Measurements from ENCODE around the gene FSCN2. TPM values are rescaled to one million over a fixed set of nuclear protein-coding genes. Genes with fewer than 3 reads are reported as not detected.

The FSCN2 gene
- total RNA-seq, 1 experiment from 2014 or later = 0.31 TPM

DNA sequence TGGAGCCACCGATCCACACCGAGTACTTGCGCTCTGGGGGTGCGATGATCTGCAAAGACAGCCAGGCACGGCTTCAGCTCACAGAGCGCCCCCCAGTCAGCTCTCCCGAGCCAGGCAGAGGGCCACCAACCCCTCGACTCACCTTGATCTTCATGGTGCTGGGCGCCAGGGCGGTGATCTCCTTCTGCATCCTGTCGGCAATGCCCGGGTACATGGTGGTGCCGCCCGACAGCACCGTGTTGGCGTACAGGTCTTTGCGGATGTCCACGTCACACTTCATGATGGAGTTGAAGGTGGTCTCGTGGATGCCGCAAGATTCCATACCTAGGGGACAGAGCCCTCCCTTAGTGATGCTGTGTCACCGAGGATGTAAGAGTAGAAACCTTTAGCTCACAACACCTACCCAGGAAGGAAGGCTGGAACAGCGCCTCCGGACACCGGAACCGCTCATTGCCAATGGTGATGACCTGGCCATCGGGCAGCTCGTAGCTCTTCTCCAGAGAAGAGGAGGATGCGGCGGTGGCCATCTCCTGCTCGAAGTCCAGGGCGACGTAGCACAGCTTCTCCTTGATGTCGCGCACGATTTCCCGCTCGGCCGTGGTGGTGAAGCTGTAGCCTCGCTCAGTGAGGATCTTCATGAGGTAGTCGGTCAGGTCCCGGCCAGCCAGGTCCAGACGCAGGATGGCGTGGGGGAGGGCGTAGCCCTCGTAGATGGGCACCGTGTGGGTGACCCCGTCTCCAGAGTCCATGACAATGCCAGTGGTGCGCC, 17.2 kb upstream of the FSCN2 start (continued):
- TF ChIP-seq, protein P1, sequence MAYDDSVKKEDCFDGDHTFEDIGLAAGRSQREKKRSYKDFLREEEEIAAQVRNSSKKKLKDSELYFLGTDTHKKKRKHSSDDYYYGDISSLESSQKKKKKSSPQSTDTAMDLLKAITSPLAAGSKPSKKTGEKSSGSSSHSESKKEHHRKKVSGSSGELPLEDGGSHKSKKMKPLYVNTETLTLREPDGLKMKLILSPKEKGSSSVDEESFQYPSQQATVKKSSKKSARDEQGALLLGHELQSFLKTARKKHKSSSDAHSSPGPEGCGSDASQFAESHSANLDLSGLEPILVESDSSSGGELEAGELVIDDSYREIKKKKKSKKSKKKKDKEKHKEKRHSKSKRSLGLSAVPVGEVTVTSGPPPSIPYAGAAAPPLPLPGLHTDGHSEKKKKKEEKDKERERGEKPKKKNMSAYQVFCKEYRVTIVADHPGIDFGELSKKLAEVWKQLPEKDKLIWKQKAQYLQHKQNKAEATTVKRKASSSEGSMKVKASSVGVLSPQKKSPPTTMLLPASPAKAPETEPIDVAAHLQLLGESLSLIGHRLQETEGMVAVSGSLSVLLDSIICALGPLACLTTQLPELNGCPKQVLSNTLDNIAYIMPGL (CRISPR knock-in tag; IDR thresholded peaks at IDR 0.05) = no peak
- TF ChIP-seq, protein P2, sequence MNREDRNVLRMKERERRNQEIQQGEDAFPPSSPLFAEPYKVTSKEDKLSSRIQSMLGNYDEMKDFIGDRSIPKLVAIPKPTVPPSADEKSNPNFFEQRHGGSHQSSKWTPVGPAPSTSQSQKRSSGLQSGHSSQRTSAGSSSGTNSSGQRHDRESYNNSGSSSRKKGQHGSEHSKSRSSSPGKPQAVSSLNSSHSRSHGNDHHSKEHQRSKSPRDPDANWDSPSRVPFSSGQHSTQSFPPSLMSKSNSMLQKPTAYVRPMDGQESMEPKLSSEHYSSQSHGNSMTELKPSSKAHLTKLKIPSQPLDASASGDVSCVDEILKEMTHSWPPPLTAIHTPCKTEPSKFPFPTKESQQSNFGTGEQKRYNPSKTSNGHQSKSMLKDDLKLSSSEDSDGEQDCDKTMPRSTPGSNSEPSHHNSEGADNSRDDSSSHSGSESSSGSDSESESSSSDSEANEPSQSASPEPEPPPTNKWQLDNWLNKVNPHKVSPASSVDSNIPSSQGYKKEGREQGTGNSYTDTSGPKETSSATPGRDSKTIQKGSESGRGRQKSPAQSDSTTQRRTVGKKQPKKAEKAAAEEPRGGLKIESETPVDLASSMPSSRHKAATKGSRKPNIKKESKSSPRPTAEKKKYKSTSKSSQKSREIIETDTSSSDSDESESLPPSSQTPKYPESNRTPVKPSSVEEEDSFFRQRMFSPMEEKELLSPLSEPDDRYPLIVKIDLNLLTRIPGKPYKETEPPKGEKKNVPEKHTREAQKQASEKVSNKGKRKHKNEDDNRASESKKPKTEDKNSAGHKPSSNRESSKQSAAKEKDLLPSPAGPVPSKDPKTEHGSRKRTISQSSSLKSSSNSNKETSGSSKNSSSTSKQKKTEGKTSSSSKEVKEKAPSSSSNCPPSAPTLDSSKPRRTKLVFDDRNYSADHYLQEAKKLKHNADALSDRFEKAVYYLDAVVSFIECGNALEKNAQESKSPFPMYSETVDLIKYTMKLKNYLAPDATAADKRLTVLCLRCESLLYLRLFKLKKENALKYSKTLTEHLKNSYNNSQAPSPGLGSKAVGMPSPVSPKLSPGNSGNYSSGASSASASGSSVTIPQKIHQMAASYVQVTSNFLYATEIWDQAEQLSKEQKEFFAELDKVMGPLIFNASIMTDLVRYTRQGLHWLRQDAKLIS (CRISPR knock-in tag; IDR thresholded peaks at IDR 0.05; ENCODE audit: borderline replicate concordance) = no peak

DNA sequence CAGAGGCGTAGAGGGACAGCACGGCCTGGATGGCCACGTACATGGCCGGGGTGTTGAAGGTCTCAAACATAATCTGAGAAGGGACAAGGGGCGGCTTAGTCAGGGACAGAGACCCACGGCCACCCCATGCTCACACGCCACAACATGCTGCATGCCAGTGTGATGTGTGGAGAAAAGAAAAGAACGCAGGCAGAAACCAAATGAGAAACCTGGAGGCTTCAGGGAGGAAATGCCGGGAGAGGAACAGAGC, 16.7 kb upstream of the FSCN2 start:
- no peak for ATAC-seq
- ChIA-PET CTCF (no interaction called here), POLR2A (interaction anchor here (0.6 to 0.9 kb wide), 2 partner anchors 27 to 114 kb away, joined by 3 to 5 read pairs; no protein-coding TSS in a partner anchor)
- Mint-ChIP-seq H3K4me1 (peaks cover 38% of the 10 kb centered on the region), H3K4me3 (peak overlapping the region; percentile 99), H3K27me3 (ENCODE audit: low read depth) (peaks cover 10% of the 10 kb centered on the region; the same call in 1 of the 2 replicates), H3K36me3 (peaks cover 38% of the 10 kb centered on the region), H3K9me3 (peaks cover 4% of the 10 kb centered on the region; the same call in 1 of the 2 replicates), H3K27ac (peak overlapping the region; percentile 94)
- DNase-seq (ENCODE audit: low spot score) = no peak
- TF ChIP-seq RORB (CRISPR knock-in tag; IDR thresholded peaks at IDR 0.05) = no peak
- no peak for TF ChIP-seq ZNF416 (CRISPR knock-in tag; IDR thresholded peaks at IDR 0.05)
- no peak for TF ChIP-seq GRHL2 (CRISPR knock-in tag; IDR thresholded peaks at IDR 0.05; ENCODE audit: insufficient replicate concordance, severe bottlenecking)
- TF ChIP-seq, protein P3, sequence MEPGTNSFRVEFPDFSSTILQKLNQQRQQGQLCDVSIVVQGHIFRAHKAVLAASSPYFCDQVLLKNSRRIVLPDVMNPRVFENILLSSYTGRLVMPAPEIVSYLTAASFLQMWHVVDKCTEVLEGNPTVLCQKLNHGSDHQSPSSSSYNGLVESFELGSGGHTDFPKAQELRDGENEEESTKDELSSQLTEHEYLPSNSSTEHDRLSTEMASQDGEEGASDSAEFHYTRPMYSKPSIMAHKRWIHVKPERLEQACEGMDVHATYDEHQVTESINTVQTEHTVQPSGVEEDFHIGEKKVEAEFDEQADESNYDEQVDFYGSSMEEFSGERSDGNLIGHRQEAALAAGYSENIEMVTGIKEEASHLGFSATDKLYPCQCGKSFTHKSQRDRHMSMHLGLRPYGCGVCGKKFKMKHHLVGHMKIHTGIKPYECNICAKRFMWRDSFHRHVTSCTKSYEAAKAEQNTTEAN (CRISPR knock-in tag; IDR thresholded peaks at IDR 0.05) = no peak
- TF ChIP-seq TCF7 (CRISPR knock-in tag; IDR thresholded peaks at IDR 0.05; ENCODE audit: low read depth) = no peak
- TF ChIP-seq, protein P4, sequence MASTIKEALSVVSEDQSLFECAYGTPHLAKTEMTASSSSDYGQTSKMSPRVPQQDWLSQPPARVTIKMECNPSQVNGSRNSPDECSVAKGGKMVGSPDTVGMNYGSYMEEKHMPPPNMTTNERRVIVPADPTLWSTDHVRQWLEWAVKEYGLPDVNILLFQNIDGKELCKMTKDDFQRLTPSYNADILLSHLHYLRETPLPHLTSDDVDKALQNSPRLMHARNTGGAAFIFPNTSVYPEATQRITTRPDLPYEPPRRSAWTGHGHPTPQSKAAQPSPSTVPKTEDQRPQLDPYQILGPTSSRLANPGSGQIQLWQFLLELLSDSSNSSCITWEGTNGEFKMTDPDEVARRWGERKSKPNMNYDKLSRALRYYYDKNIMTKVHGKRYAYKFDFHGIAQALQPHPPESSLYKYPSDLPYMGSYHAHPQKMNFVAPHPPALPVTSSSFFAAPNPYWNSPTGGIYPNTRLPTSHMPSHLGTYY (CRISPR knock-in tag; IDR thresholded peaks at IDR 0.05) = no peak
- TF ChIP-seq EMX1 (CRISPR knock-in tag; IDR thresholded peaks at IDR 0.05) = no peak
- no peak for TF ChIP-seq IRF2 (CRISPR knock-in tag; IDR thresholded peaks at IDR 0.05; ENCODE audit: borderline replicate concordance, low read depth)
- TF ChIP-seq, protein P5, sequence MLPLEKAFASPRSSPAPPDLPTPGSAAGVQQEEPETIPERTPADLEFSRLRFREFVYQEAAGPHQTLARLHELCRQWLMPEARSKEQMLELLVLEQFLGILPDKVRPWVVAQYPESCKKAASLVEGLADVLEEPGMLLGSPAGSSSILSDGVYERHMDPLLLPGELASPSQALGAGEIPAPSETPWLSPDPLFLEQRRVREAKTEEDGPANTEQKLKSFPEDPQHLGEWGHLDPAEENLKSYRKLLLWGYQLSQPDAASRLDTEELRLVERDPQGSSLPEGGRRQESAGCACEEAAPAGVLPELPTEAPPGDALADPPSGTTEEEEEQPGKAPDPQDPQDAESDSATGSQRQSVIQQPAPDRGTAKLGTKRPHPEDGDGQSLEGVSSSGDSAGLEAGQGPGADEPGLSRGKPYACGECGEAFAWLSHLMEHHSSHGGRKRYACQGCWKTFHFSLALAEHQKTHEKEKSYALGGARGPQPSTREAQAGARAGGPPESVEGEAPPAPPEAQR (CRISPR knock-in tag; IDR thresholded peaks at IDR 0.05) = no peak
- no peak for TF ChIP-seq MXD4 (CRISPR knock-in tag; IDR thresholded peaks at IDR 0.05; ENCODE audit: borderline replicate concordance)
- no peak; the same call in 1 of the 2 replicates for TF ChIP-seq ETV6 (CRISPR knock-in tag; IDR thresholded peaks at IDR 0.05)
- no peak for TF ChIP-seq NR2C2 (CRISPR knock-in tag; IDR thresholded peaks at IDR 0.05)
- TF ChIP-seq, protein P6, sequence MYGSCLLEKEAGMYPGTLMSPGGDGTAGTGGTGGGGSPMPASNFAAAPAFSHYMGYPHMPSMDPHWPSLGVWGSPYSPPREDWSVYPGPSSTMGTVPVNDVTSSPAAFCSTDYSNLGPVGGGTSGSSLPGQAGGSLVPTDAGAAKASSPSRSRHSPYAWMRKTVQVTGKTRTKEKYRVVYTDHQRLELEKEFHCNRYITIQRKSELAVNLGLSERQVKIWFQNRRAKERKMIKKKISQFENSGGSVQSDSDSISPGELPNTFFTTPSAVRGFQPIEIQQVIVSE (CRISPR knock-in tag; IDR thresholded peaks at IDR 0.05; ENCODE audit: borderline replicate concordance) = no peak
- no peak for TF ChIP-seq TEAD4 (CRISPR knock-in tag; IDR thresholded peaks at IDR 0.05)
- TF ChIP-seq NFE2L1 (CRISPR knock-in tag; IDR thresholded peaks at IDR 0.05) = no peak; the same call in 1 of the 2 replicates
- TF ChIP-seq, protein P7, sequence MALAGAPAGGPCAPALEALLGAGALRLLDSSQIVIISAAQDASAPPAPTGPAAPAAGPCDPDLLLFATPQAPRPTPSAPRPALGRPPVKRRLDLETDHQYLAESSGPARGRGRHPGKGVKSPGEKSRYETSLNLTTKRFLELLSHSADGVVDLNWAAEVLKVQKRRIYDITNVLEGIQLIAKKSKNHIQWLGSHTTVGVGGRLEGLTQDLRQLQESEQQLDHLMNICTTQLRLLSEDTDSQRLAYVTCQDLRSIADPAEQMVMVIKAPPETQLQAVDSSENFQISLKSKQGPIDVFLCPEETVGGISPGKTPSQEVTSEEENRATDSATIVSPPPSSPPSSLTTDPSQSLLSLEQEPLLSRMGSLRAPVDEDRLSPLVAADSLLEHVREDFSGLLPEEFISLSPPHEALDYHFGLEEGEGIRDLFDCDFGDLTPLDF (CRISPR knock-in tag; IDR thresholded peaks at IDR 0.05) = no peak
- TF ChIP-seq, protein P8, sequence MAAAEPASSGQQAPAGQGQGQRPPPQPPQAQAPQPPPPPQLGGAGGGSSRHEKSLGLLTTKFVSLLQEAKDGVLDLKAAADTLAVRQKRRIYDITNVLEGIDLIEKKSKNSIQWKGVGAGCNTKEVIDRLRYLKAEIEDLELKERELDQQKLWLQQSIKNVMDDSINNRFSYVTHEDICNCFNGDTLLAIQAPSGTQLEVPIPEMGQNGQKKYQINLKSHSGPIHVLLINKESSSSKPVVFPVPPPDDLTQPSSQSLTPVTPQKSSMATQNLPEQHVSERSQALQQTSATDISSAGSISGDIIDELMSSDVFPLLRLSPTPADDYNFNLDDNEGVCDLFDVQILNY (CRISPR knock-in tag; IDR thresholded peaks at IDR 0.05) = no peak
